Islet of Langerhans (tissue), 1 donor: ENCODE results near the gene CDK10.
"Not testable (repeated sequence)": the region's sequence is repeated elsewhere in the genome, so short reads cannot be mapped to it uniquely, and the experiment has no call there.

Experiments used
- FAIRE-seq: peaks from one replicate; lab custom pipeline; 2011; peaks lifted over from hg19 to GRCh38; lab: Jason Lieb, UNC

The CDK10 gene

GRCh38 chr16:89686520-89687091, at the start of gene CDK10:
TSS of gene CDK10 (plus strand) at chr16:89686689. CDS start at chr16:89686711, 22 bp downstream.
- peak; percentile 60 for FAIRE-seq

- FAIRE-seq = no peak
Observed at GRCh38 chr16:89637379-89637778, 49.1 kb upstream of the CDK10 start.

- FAIRE-seq = no peak
Observed at GRCh38 chr16:89638455-89638854, 48.0 kb upstream of the CDK10 start.

DNA sequence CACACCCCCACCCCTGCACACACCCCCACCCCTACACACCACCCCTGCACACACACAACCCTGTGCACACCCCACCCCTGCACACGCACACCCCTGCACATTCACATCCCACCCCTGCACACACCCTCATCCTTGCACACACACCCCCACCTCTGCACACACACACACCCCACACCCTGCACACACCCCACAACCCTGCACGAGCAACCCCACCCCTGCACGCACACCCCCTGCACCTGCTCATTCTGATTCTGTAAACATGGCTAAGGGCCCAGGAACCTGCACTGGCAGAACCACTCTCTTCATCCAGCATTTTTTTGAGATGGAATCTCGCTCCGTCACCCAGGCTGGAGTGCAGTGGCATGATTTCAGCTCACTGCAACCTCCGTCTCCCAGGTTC, 47.1 kb upstream of the CDK10 start:
- FAIRE-seq = no peak

DNA sequence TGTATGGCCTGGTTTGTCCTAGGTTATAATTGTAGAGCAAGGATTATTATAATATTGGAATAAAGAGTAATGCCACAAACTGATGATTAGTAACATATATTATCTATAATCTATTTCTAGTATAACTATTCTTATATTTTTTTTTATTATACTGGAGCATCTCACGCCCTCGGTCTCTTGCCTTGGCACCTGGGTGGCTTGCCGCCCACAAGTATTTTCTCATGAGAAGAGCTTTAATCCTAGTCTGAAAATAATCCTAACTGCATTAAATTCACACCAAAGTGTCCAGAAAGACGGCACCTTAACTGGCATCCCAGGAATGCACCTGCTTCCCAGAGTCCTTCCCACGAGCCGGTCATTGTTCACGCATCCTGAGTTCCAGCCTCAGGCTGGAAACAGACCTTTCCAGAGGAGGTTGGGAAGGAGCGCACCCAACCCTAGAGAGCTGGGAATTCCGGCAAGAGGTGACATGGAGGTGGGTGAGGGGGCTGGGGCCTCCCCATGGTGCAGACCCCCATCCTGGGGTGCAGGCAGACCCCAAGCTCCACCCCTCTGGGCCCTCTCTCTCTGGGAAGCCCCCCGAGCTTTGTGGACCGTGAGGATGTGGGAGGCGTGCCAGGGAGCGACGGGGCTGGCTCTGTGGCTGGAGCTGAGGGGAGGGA, 44.9 kb upstream of the CDK10 start:
- FAIRE-seq = no peak

GRCh38 chr16:89642574-89642973, 43.9 kb upstream of the CDK10 start:
- FAIRE-seq = no peak

DNA sequence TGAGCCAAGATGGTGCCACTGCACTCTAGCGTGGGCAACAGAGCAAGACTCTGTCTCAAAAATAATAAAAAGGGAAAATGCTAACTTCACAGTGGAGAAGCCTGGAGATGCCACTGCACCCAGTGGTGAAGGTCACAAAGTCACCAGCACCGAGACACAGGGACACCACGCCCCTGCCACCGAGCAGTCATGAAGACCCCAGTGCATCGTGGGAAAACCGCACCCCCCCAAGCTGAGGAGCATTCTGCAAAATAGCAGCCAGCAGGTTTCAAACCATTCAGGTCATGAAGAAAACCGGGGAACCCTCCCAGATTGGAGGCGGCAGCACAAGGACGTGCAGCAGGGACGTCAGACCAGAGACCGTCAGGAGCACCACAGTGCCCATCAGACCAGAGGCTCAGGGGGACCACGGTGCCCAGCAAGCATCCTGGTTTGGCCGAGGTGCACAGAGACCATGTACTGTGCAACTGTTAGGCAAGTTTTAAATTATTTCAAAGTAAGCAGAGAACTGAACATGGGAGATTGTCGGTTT, 42.7 kb upstream of the CDK10 start:
- FAIRE-seq = no peak

- no peak for FAIRE-seq
Observed at GRCh38 chr16:89645122-89645521, 41.4 kb upstream of the CDK10 start.

DNA sequence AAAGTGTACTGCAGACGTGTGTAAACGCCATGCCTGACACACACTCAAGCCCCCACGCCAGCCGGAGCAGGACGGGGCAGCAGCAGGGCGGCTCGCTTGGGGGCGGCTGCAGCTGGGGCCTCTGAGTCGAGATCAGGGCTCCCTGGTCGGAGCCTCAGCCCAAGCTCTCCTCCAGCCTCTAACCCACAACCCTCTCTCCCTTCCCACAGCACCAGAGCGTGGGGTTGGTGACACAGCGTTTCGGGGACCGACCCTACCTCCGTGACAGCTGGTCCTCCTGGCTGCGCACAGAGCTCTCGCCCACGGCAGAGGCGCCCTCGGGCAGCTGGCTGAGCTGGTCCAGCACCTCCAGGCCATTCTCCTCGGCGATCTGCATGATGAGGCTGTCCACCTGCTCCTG, 40.2 kb upstream of the CDK10 start:
- FAIRE-seq = no peak

GRCh38 chr16:89646906-89647305, 39.6 kb upstream of the CDK10 start:
- FAIRE-seq = no peak

- no peak for FAIRE-seq
Observed at GRCh38 chr16:89651584-89651983, 34.9 kb upstream of the CDK10 start.

DNA sequence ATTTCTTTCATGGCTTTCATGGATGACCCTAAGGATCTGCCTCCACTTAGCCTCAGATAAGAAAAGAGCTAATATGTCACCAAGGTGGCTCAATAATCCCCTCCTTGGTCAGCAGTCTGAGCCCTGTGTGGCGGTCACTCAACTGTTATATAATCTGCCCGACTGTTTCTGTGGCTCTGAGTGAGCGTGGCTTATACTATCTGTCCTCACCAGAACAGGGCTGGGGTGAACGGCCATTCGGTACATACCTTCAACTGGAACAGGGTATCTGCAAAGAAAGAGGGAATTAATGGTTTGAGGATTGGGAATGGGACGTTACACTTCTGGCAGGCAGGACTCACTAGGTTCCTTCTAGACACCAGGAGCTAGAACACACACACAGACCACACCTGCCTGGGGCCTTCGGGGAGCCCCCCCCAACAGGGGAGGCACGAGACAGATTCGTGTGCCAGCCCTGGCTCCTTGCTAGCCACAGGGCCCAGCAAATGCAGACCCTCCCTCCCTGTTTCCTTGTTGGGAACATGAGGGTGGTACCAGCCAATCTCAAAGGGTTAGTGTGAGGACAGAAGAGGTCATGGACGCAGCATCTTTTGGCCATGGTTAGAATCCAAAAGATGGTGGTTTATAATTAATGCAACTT, 32.7 kb upstream of the CDK10 start:
- no peak for FAIRE-seq

DNA sequence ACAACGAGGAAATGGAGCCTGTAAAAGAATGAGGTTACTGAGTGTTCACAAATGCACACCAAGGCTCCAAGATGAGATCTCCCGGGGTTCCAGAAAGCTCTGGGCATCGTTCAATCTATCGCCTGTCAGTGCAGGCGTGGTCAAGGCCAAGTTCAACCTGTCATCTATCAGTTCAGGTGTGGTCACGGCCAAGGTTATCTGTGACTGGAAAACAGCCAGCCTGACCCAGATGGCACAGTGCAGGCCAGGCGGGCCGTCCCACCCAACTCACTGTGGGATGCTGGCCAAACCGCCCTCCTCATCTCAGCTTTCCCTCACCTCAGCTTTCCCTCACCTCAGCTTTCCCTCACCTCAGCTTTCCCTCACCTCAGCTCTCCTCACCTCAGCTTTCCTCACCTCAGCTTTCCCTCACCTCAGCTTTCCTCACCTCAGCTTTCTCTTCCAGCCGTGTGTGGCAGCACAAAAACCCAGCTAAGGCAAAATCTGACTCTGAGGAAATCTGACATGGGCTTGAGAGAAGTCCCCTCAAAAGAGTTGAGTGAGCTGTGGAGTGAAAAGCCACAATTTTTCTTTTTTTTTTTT, 31.3 kb upstream of the CDK10 start:
- no peak for FAIRE-seq

GRCh38 chr16:89656435-89657121, 29.9 kb upstream of the CDK10 start:
- no peak for FAIRE-seq

GRCh38 chr16:89657442-89658220, 28.9 kb upstream of the CDK10 start, which contains the start of the genes CHMP1A and SPATA33:
TSS of gene CHMP1A (minus strand) at chr16:89657708. CDS start at chr16:89657588, 120 bp downstream.
TSS of gene SPATA33 (plus strand) at chr16:89657836. CDS start at chr16:89657912, 76 bp downstream.
- no peak for FAIRE-seq

DNA sequence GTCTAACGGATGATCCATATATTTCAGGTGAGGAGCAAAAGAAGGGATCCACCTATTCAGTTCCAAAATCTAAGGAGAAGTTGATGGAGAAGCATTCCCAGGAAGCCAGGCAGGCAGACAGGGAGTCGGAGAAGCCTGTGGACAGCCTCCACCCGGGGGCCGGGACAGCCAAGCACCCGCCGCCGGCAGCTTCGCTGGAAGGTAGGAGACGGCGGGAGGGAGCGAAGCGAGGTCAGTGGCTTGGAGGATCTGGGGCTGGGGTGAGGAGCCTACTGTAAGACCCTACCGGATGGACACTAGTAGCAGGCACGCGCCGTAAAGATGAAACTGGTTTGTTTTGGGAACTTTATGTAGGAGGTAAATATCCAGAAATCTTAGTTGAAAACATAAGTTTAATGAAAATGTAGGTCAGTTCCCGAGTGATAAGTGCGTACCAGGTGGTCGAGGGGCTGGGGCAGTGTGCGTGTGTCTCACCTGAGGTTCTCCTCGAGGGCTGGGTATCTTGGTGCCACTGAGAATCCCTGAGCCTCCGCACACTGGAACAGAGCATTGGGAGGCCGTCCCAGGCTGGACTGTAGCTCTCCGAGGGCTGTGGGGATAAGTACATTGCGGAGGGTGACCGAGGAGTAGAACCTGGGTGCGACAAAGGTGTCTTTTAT, 28.1 kb upstream of the CDK10 start:
- no peak for FAIRE-seq

DNA sequence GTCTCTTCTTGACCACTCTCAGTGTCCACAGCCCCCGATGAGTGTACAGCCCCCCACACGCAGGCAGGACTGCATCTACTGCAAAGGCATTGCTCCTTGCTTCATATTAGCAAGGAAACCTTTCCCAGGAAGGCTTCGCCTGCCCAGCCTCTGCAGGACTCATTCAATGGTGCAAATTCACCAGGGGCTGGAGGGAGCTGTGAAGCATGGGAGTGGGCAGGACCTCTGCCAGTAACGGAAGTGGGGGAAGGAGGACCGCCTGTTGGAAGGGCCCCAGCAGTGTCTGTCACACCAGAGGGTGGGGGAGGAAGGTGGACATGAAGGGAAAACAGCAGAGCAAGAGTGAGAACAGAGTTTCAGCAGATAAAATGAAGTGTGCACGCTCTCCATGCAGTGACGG, 26.3 kb upstream of the CDK10 start:
- FAIRE-seq = no peak

- FAIRE-seq = no peak
Observed at GRCh38 chr16:89661215-89661614, 25.3 kb upstream of the CDK10 start.

DNA sequence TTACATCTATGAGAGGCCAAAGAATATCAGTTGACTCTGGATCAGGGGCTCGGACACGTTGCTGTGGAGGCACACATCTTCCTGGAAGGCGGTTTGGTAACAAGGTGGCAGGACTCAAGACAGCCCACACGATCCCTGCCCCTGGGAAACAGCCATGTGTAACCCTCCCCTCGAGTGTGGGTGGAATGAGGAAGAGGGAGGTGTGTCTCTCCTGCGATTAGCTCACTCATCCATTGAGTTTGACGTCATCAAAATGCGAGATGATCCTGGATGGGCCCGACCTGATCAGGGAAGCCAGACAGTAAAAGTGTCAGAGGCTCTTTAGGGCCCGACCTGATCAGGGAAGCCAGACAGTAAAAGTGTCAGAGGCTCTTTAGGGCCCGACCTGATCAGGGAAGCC, 22.3 kb upstream of the CDK10 start:
- not testable (repeated sequence) for FAIRE-seq

- not testable (repeated sequence) for FAIRE-seq
Observed at GRCh38 chr16:89667000-89667399, 19.5 kb upstream of the CDK10 start.

DNA sequence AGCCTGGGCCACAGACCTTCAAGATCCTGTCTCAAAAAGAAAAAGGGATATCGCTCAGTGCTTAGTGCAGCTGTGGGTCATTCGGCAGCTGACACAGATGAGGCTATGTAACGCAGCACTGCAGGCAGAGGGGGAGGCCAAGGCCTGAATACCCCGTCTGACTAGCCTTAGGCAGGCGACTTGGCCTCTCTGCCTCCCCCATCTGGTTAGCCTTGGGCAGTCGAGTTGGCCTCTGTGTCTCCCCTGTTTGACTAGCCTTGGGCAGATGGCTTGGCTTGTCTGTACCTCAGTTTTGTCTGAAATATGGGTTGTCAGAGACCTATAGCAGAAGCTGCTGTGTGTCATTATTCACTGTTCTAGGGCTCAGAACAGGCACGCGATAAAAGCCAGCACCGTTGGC, 18.9 kb upstream of the CDK10 start:
- FAIRE-seq = no peak
